ENCODE data around the gene NEMP1. TPM values are rescaled to one million over a fixed set of nuclear protein-coding genes. Genes with fewer than 3 reads are reported as not detected.

The NEMP1 gene
- total and polyA plus RNA-seq, 2 of the 13 experiments (the other 11 are each of a cell fraction or from before 2014, with no cell fraction given) = 11.4 to 12.9 TPM

- TF ChIP-seq, protein P1, sequence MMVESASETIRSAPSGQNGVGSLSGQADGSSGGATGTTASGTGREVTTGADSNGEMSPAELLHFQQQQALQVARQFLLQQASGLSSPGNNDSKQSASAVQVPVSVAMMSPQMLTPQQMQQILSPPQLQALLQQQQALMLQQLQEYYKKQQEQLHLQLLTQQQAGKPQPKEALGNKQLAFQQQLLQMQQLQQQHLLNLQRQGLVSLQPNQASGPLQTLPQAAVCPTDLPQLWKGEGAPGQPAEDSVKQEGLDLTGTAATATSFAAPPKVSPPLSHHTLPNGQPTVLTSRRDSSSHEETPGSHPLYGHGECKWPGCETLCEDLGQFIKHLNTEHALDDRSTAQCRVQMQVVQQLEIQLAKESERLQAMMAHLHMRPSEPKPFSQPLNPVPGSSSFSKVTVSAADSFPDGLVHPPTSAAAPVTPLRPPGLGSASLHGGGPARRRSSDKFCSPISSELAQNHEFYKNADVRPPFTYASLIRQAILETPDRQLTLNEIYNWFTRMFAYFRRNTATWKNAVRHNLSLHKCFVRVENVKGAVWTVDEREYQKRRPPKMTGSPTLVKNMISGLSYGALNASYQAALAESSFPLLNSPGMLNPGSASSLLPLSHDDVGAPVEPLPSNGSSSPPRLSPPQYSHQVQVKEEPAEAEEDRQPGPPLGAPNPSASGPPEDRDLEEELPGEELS (CRISPR knock-in tag; IDR thresholded peaks at IDR 0.05) = 0 out of 2 replicates have a peak, but pooled peaks have one; percentile 16
- no peak for TF ChIP-seq ATAD3A (CRISPR knock-in tag; IDR thresholded peaks at IDR 0.05)
- TF ChIP-seq, protein P2, sequence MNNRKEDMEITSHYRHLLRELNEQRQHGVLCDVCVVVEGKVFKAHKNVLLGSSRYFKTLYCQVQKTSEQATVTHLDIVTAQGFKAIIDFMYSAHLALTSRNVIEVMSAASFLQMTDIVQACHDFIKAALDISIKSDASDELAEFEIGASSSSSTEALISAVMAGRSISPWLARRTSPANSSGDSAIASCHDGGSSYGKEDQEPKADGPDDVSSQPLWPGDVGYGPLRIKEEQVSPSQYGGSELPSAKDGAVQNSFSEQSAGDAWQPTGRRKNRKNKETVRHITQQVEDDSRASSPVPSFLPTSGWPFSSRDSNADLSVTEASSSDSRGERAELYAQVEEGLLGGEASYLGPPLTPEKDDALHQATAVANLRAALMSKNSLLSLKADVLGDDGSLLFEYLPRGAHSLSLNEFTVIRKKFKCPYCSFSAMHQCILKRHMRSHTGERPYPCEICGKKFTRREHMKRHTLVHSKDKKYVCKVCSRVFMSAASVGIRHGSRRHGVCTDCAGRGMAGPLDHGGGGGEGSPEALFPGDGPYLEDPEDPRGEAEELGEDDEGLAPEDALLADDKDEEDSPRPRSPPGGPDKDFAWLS (CRISPR knock-in tag; IDR thresholded peaks at IDR 0.05; ENCODE audit: borderline replicate concordance) = no peak
- no peak for TF ChIP-seq E2F2 (CRISPR knock-in tag; IDR thresholded peaks at IDR 0.05; ENCODE audit: borderline replicate concordance)
- peak; percentile 61; the same call in 1 of the 2 replicates for TF ChIP-seq NR0B2 (CRISPR knock-in tag; IDR thresholded peaks at IDR 0.05)
- TF ChIP-seq EHMT2 (IDR thresholded peaks at IDR 0.05; ENCODE audit: borderline replicate concordance, low read depth, low read length) = no peak
- TF ChIP-seq ZNF501 (CRISPR knock-in tag; IDR thresholded peaks at IDR 0.05) = peak; percentile 76
- peak; percentile 76 for TF ChIP-seq POLR2G (IDR thresholded peaks at IDR 0.05; ENCODE audit: low read depth, low read length)
- TF ChIP-seq ZNF205 (CRISPR knock-in tag; IDR thresholded peaks at IDR 0.05) = no peak
- no peak for TF ChIP-seq NFE2L2 (IDR thresholded peaks at IDR 0.05; ENCODE audit: low read length)
- TF ChIP-seq ZNF335 (CRISPR knock-in tag; IDR thresholded peaks at IDR 0.05) = no peak; the same call in 1 of the 2 replicates
- TF ChIP-seq CBX5 (CRISPR knock-in tag; IDR thresholded peaks at IDR 0.05; ENCODE audit: borderline replicate concordance) = no peak; the same call in 1 of the 2 replicates
- TF ChIP-seq PHF8 (CRISPR knock-in tag; IDR thresholded peaks at IDR 0.05) = peak; percentile 49; the same call in 1 of the 2 replicates
- TF ChIP-seq TBP (CRISPR knock-in tag; IDR thresholded peaks at IDR 0.05) = no peak
- TF ChIP-seq PHF5A (CRISPR knock-in tag; IDR thresholded peaks at IDR 0.05; ENCODE audit: low read depth, unreplicated experiment) = no peak
- no peak for TF ChIP-seq AGO2 (optimal IDR thresholded peaks at IDR 0.05; ENCODE audit: low read depth, low read length)
- no peak for TF ChIP-seq ZNF564 (CRISPR knock-in tag; IDR thresholded peaks at IDR 0.05)
- TF ChIP-seq REL (CRISPR knock-in tag; conservative IDR thresholded peaks at IDR 0.05) = 0 out of 2 replicates have a peak, but pooled peaks have one; percentile 55
- TF ChIP-seq ELF1 (CRISPR knock-in tag; IDR thresholded peaks at IDR 0.05) = peak; percentile 74
- TF ChIP-seq ZNF552 (CRISPR knock-in tag; IDR thresholded peaks at IDR 0.05; ENCODE audit: borderline replicate concordance) = no peak
- TF ChIP-seq SMYD3 (CRISPR knock-in tag; IDR thresholded peaks at IDR 0.05) = peak; percentile 78; the same call in 1 of the 2 replicates
- peak; percentile 100 for TF ChIP-seq BHLHE40 (IDR thresholded peaks at IDR 0.05; ENCODE audit: low read length)
- peak; percentile 44; the same call in 1 of the 2 replicates for TF ChIP-seq BATF2 (CRISPR knock-in tag; IDR thresholded peaks at IDR 0.05)
- TF ChIP-seq HOXA7 (CRISPR knock-in tag; IDR thresholded peaks at IDR 0.05) = no peak
- TF ChIP-seq RFXANK (CRISPR knock-in tag; IDR thresholded peaks at IDR 0.05) = peak; percentile 32; the same call in 1 of the 2 replicates
Observed at GRCh38 chr12:57078519-57079404, at the start of gene NEMP1 (continued).

All from HepG2 (cell line).